HG02588 (cell line): Measurements from ENCODE around the gene UAP1L1.

ENCODE experiments used
- ATAC-seq: cut with Tn5 transposase; IDR thresholded peaks from one replicate; pipeline ENCODE4 v1.9.1; 2021; ENCODE audit warnings: mild to moderate bottlenecking, moderate library complexity; ENCODE audit not compliant: unreplicated experiment

UAP1L1 gene

DNA sequence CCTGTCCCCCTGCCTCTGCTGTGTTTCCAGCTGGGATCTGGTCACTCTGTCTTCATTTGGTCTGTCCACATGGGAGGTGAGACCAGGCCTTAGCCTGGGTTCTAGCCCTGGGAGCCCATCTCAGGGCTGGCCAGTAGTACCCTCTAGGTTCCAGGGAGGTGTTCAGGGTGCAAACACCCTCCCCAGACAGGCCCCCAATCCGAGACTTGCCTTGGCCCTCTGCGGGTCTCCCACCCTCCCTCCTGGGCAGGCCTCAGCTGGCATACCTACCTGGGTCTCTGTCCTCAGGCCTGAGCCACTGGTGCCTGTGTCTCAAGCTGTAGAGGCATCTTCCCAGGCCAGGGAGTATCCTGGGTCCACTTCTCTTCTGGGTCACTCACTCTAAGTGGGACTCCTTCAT lies 6.0 kb upstream of the UAP1L1 start:
- no peak for ATAC-seq

DNA sequence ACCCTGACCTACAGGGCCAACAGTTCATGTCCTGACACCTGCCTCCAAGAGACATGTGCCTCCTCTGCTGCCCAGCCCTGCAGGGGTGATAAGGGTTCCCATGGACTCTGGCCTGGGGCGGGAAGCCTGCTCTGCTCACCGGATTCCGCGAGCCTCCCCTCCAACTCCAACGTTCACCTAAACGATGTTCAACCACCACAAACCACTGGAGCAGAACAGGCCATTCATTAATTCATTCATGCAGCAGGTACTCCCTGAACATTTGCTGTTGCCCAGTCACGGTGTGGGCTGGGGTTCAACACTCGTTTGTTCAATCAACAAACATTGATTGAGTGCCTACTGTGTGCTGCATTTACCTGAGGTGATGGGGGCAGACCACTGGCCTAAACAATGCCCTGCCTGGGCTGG lies 3.3 kb upstream of the UAP1L1 start:
- ATAC-seq: no peak

DNA sequence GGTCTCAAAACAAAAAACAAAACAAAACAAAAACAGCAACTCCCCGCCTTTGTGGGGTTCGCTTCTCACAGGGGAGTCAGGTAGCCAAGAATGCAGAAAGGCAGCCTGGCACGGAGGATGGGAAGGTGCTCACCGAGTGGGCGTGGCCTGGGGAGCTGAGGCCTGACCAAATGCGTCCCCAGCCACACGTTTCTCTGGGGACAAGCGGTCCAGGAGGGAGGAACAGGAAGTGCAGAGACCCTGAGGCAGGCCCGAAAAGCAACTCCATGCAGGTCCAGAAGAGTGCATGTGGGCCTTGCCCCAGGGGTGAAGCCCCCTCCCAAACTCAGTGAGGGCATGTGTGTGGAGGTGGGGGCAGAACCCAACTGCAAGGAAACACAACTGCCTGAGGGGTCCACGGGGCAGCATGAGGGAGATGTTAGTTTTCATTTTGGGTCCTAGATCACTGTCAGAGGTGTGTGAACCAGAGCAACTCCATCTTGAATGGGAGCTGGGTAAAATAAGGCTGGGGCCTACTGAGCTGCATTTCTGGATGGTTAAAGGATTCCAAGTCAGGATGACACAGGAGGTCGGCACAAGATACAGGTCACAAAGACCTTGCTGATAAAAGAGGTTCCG lies 2.6 kb upstream of the UAP1L1 start:
- no peak for ATAC-seq

DNA sequence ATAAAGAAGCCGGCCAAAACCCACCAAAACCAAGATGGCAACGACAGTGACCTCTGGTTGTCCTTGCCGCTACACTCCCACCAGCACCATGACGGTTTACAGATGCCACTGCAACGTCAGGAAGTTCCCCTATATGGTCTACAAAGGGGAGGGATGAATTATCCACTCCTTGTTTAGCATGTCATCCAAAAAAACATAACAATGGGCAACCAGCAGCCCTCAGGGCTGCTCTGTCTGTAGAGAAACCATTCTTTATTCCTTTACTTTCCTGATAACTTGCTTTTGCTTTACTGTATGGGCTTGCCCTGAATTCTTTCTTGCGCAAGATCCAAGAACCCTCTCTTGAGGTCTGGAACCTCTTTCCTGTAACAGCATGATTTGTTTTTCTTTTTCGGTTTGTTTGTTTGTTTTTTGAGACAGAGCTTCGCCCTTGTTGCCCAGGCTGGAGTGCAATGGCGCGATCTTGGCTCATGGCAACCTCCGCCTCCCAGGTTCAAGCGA lies 2.0 kb upstream of the UAP1L1 start:
- ATAC-seq: no peak

DNA sequence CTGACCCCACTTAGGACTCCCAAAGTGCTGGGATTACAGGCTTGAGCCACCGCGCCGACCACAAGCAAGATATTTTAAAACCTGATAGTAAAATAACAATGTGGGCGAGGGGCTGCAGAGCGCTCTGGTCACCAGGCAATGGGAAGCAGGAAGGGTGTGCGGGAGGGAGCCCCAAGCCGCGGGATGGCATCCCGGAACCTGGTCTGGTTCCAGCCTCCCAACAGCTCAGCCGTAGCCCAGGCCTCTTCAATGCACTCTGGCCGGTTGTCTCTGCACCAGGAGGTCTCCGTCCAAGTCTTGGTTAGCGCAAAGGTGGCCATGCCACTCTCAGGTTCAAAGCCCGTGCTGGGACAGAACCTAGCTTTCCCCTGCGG lies 694 bp upstream of the UAP1L1 start:
- no peak for ATAC-seq

DNA sequence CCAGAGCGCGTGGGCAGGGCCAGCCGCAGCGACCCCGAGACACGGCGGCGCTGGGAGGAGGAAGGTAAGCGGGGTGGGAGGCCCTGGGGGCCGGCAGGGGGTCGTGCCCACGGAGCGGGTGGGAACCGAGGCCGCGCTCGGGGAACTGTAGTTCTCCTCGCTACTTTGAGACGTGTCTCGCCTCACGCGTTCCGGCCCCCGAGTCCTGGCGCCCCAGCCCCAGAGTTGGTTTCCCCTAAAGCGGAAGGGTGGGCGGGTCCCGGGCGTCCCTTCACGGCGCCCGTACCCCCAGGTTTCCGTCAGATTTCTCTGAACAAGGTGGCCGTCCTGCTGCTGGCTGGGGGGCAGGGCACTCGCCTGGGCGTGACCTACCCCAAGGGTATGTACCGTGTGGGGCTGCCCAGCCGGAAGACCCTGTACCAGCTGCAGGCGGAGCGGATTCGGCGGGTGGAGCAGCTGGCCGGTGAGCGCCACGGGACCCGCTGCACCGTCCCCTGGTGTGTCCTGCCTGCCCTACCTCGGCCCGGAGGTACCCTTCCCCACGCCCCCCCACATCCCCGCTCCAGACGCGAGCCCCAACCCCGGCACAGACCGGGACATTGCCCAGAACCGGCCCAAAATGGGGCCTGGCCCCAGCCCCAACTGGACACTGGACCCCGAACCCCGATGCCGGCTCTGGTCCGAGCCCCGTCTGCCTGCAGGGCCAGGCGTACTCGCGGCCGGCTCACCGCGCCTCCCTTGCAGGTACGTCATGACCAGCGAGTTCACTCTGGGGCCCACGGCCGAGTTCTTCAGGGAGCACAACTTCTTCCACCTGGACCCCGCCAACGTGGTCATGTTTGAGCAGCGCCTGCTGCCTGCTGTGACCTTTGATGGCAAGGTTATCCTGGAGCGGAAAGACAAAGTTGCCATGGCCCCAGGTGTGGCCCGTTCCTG lies 709 bp downstream of the UAP1L1 start:
- ATAC-seq: peak; percentile 11

DNA sequence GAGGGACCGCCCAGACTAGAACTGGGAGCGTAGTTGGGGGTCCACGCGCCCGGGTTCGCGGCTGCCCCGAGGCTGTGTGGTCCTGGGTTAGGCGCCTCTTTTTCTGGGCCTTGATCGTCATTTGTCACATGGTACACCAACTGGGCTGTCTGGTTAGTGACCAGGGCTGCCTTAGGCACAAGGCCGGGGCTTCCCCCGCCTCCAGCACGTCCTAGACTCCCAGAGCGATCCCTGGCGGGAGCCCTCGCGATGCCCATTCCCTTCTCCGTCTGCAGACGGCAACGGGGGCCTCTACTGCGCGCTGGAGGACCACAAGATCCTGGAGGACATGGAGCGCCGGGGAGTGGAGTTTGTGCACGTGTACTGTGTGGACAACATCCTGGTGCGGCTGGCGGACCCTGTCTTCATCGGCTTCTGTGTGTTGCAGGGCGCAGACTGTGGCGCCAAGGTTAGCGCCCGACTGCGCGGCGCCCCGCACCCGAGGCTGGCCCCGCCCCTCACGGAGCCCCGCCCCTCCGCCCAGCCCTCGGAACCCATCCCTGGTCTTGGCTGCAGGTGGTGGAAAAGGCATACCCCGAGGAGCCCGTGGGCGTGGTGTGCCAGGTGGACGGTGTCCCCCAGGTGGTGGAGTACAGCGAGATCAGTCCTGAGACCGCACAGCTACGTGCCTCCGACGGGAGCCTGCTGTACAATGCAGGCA lies 1.5 kb downstream of the UAP1L1 start:
- ATAC-seq: no peak

DNA sequence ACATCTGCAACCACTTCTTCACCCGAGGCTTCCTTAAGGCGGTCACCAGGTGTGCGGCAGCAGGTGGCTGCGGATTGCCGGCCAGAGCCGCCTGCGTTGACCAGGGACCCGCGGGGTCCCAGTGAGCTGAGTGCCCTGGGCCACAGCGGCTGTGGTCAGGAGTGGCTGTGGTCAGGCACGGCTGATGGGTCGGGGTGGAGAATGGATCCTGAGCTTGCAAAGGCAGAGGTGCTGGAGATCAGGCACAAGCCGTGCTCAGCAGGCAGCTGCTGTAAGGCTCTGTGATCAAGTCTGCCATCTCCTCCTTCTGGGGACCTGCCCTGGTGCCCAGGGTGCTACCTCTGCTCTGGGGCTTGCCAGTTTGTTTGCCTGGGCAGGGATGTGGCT lies 2.1 kb downstream of the UAP1L1 start:
- ATAC-seq: no peak

DNA sequence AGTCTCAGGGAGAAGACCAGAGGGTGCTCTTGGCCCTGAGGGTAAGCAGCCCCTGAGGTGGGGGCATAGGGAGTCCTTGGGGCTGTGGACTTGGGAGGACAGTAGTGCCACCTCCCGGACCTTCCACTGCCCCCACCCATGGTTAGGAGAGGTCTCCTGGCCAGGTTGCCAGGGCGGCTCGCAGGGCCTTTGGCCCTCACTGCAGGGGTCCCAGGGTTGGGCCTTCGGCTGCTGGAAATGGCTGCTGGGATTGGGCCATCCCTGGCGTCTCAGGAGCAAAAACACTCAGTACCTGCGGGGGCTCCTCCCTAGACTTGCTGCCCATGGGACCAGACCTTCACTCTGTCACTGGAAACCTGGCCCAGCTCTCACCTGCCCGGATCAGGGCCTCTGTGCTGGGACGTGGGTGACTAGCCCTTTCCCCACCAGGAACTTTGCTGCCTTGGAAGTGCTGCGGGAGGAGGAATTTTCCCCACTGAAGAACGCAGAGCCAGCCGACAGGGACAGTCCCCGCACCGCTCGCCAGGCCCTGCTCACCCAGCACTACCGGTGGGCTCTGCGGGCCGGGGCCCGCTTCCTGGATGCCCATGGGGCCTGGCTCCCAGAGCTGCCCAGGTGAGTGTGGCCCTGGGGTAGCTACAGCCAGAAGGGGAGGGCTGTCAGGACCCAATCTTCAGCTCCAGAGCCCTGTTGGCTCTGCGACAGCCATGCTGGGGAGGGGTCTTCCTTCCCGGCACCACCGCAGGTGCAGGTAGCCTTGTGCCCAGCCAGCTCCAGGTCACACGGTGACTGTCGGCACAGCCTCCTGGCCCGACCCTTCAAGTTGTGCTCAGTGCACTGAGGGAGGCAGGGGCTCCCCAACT lies 3.2 kb downstream of the UAP1L1 start:
- no peak for ATAC-seq

DNA sequence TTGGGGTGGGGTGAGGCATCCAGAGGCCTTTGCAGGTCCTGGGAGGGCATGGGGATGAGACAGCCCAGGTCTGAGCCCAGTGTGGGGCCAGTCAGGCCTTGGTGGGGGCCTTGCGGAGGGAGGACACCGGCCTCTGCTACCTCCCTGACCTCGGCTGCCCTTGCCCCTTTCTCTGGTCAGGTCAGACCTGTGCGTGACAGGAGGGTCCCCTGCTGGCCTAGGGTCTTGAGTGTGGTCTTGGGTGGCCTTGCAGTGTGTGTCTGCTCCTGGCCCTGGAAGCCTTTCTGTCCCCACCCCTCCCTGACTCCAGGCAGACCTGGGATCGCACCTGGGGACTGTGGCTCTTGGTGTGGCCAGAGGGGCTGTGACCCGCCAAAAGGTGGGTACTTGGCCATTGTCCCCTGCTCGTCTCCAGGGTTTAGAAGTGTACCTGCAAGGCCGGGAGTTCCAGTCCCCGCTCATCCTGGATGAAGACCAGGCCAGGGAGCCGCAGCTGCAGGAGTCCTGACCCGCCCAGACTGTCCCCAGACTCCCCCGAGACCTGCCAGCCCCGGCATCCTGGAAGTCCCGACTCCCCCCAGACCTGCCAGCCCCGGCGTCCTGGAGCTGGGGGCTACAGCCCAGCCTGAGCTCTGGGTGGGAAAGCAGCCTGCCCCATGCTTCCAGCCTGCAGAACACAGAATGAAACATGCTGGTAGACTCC lies 5.1 kb downstream of the UAP1L1 start:
- no peak for ATAC-seq

DNA sequence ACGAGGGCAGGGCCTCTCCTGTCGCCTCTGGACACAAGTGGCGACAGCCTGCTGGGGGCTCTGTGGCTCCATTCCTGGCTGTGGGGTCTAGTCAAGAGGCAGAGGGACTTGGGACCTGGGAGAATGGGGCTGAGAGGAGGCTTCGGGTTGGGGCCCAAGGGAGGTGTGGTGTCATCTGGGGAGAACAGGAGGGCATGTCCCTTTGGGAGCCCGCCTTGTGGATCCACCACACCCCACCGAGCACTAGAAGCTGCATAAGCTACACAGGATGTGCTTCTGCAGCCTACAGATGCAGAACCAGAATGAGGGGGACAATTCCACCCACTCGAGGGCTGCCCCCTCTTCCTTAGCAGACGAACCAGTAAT lies 5.6 kb downstream of the UAP1L1 start:
- no peak for ATAC-seq

DNA sequence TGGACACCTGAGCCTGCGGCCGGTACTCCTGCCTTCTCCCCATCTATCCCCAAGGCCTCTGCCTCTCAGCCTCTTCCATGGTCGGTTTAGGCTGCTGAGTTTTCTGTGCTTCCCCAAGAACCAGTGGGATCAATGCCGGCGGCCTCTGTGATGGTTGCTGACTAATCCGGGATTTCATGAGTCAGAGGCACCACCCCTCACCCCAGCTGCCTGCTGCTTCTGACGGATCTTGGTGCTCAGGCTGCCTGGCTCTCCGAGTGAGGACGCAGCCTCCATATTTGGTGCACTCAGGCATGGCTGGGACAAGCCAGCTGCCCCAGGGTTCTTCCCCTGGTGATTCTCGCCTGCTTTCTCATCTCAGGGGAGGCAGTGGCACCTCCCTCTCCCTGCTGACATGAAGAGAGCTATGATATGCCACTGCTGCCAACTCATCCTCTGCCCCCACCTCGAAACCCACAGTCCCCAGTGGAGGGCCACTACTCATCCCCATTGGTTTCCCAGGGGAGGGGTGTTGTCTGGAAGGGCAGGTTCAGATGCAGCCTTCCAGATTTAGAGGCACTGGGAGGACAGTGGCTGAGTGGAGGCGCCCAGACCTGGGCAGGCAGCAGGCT lies 6.2 kb downstream of the UAP1L1 start:
- ATAC-seq: no peak

DNA sequence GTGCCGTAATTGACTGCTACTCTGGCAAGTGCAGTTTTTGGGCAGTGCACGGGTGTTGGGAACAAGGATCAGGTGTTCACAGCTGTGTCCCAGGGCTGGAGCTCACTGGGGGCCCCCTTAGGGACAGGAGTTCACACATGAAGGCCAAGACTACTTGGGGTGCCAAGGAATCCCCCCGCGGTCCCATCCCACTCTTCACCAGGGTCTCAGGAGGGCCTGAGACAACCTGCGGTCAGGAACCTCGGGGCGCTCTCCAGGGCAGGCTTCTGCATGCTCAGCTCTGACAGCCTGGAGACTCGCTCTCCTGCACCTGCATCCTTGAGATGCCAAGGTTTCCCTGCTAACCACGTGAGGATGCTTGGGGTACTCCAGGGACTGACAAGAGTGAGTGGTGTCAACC lies 7.2 kb downstream of the UAP1L1 start:
- no peak for ATAC-seq

DNA sequence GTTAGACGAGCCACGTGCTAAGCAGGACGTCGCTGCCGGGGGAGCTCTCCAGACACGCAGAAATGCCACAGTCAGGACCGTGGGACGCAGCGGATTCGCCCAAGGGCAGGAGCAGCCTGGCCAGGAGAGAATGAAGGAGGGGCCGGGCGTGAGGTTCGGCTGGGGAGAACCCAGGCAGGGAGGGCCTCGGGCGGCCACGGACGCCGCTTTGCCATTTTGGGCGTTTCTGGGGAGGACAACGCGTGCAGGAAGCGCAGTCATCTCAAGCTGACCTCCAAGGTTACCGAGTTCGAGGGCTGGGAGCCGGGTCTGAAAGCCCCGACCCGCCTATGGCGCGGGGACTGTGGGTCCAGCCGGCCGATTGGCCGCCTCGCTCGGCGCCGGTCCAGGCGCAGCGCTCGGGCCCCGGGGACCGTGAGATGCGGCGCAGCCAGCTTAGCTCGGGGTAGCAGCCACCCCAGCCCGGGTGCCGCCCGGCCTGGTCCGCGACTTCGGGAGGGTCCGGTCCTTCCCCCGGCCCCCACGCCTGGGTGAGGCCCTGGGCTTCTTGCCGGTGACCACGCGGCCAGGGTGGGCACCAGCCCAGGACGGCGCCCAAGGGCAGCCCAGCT lies 8.7 kb downstream of the UAP1L1 start:
- peak; percentile 3 for ATAC-seq

DNA sequence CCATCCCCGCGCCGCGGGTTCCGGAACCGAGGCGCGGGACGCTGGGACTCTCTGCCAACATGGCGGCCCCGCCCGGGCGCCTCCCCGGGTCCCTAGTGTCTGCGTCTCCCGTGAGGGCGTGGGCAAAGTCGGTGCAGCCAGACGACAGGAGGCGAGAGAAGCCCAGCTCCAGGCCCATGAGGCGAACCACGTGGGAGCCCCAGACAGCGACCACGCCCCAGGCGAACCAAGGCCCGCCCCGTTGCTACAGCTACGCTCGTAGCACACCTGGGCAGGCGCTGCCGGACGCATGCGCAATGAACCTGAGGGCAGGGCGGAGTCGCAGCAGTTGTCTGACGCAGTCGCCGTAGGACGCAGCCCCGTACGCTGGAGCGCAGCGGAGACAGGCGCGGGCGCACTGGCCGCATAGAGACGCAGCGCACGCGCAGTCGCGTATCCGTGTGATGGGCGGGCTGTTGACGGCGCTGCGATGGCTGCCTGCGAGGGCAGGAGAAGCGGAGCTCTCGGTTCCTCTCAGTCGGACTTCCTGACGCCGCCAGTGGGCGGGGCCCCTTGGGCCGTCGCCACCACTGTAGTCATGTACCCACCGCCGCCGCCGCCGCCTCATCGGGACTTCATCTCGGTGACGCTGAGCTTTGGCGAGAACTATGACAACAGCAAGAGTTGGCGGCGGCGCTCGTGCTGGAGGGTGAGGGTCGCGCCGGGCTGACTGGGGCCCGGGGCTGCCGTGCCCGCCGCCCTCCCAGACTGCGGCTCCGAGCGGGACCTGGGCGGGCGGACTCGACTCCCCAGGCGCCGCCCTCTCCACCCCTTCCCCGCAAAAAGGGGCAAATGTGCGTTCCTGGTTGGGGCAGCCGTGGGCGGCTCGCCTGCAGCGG lies 9.5 kb downstream of the UAP1L1 start, which contains the start of gene MAN1B1:
Gene MAN1B1 (plus strand): TSS at position 455 of the 878 bp plus-strand sequence. CDS start 15 bp downstream, at position 470.
- peak; percentile 75 for ATAC-seq

DNA sequence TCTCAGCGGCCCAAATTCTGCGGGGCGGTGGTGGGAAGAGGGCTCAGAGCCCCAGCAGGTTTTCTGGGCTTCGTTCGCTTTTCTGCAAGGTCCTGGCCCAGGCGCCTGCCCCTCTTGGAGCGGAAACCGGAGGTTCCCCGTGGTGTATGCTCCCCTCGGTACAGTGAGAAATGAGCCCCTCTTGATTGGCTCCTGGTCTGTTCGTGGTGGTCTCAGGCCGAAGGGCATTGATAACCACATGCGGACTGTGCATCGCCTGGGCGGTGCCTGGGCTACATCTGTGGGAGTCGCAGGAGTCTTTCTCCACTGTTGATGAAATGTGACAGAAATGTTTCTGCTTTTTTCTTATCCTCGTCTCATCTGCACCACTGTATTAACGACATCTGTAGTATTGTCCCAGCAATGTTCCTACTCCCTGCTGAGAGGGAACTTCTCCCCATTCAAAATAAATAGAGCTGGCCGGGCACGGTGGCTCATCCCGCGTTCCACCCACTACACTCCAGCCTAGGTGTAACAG lies 10.2 kb downstream of the UAP1L1 start:
- ATAC-seq: no peak

DNA sequence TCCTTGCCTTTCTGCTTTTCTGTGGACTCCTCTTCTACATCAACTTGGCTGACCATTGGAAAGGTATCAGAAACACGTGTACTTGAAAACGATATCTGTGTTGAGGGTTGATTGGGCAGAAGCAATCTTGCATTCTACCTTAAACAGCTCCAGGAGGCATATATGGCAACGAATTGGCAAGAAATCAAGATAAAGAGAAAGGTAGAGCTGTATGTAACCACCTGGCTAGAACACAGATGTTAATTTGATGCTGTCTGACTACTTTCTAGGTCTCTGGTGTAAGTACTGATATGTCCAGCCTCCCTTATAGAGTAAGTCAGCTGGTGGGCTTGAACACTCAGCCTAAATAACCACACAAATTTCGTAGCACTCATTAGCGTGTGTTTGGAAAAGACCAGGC lies 10.8 kb downstream of the UAP1L1 start:
- ATAC-seq: no peak
